PC-3 (cell line): ENCODE data around the gene SLC36A3. TPM values are rescaled to one million over a fixed set of nuclear protein-coding genes. Genes with fewer than 3 reads are reported as not detected.
"Not testable (repeated sequence)": the region's sequence is repeated elsewhere in the genome, so short reads cannot be mapped to it uniquely, and the experiment has no call there.

Experiments used
- ATAC-seq: fragments of 200-7000 bp; cut with Tn5 transposase; 2 replicates; pipeline ENCODE4 v1.9.1; 2020; ENCODE audit warnings: mild to moderate bottlenecking, moderate library complexity
- BruUV-seq: library from RNA; stranded (reverse); fragments of 400-500 nt; replicated peaks from 2 replicates; lab custom pipeline; 2021; lab: Mats Ljungman, UMichigan
- CTCF ChIA-PET: fragments of 300-600 bp; sonication (Branson Sonifier 250); formaldehyde crosslinking; loops from one replicate; lab custom pipeline; 2022; ENCODE audit warnings: antibody characterized with exemption; lab: Charles Lee
- POLR2A ChIA-PET: fragments of 300-600 bp; sonication (Branson Sonifier 250); formaldehyde crosslinking; loops from one replicate; lab custom pipeline; 2022; ENCODE audit warnings: antibody characterized with exemption; ENCODE audit not compliant: unreplicated experiment; lab: Charles Lee
- DNase-seq: peaks from one replicate; pipeline ENCODE4 v3.0.0-alpha.2; 2015
- H2AFZ ChIP-seq: fragments of 300-600 bp; sonication (generic); 2 replicates; pipeline ENCODE4 v1.6.0; 2016; ENCODE audit warnings: antibody characterized with exemption, low read length
- H3F3A ChIP-seq: fragments of 300-600 bp; sonication (generic); one replicate; pipeline ENCODE4 v1.6.0; 2017; ENCODE audit warnings: antibody characterized with exemption, low read length, control low read depth, mild to moderate bottlenecking; ENCODE audit not compliant: unreplicated experiment
- H3K27ac ChIP-seq: fragments of 300-600 bp; sonication (generic); 2 replicates; pipeline ENCODE4 v1.5.1; 2016; ENCODE audit warnings: mild to moderate bottlenecking, low read length
- H3K27me3 ChIP-seq: fragments of 300-600 bp; sonication (generic); 2 replicates; pipeline ENCODE4 v1.6.1; 2016; ENCODE audit warnings: low read length, mixed read lengths
- H3K36me3 ChIP-seq: fragments of 300-600 bp; sonication (generic); 2 replicates; pipeline ENCODE4 v1.6.1; 2016; ENCODE audit warnings: low read depth, mixed run types, low read length, mixed read lengths
- H3K4me1 ChIP-seq: fragments of 300-600 bp; sonication (generic); 2 replicates; pipeline ENCODE4 v1.5.1; 2016; ENCODE audit warnings: low read length; ENCODE audit not compliant: insufficient read depth
- H3K4me2 ChIP-seq: fragments of 300-600 bp; sonication (generic); 2 replicates; pipeline ENCODE4 v1.6.0; 2016; ENCODE audit warnings: low read length
- H3K4me3 ChIP-seq: fragments of 300-600 bp; sonication (generic); 2 replicates; pipeline ENCODE4 v1.5.1; 2016; ENCODE audit warnings: mild to moderate bottlenecking, low read length, mixed read lengths
- H3K79me2 ChIP-seq: fragments of 300-600 bp; sonication (generic); 2 replicates; pipeline ENCODE4 v1.6.1; 2017; ENCODE audit warnings: low read length, mixed read lengths
- H3K9ac ChIP-seq: fragments of 300-600 bp; sonication (generic); 2 replicates; pipeline ENCODE4 v1.6.0; 2016; ENCODE audit warnings: mild to moderate bottlenecking, low read length
- H3K9me2 ChIP-seq: fragments of 300-600 bp; sonication (generic); replicated peaks from 2 replicates; pipeline ENCODE4 v1.6.1; 2016; ENCODE audit warnings: mixed run types, low read length, mixed read lengths
- H3K9me3 ChIP-seq: fragments of 300-600 bp; sonication (generic); 2 replicates; pipeline ENCODE4 v1.6.1; 2016; ENCODE audit warnings: low read length, mixed read lengths
- H4K20me1 ChIP-seq: fragments of 300-600 bp; sonication (generic); 2 replicates; pipeline ENCODE4 v1.6.1; 2016; ENCODE audit warnings: low read length, mixed read lengths
- EZH2 ChIP-seq: fragments of 300-600 bp; sonication (generic); IDR thresholded peaks from one replicate; pipeline ENCODE4 v1.6.1; 2017; ENCODE audit warnings: antibody characterized with exemption, mild to moderate bottlenecking, low read length; ENCODE audit not compliant: unreplicated experiment
- EZH2phosphoT487 ChIP-seq: fragments of 300-600 bp; sonication (generic); IDR thresholded peaks from 2 replicates; pipeline ENCODE4 v1.6.1; 2018; ENCODE audit warnings: mild to moderate bottlenecking, antibody characterized with exemption, low read length, borderline replicate concordance
- intact Hi-C: fragments of 100-400 bp; cut with micrococcal nuclease; formaldehyde crosslinking; loops from 2 replicates; pipeline ENCODE4 v1.9.0; 2023
- total RNA-seq: library from RNA; depleted of rRNA; stranded (reverse); fragments of >200 nt; gene quantifications from 2 replicates; pipeline ENCODE4 v1.2.3, GENCODE V29; 2014
- TF ChIP-seq, protein P1 (sequence below): fragments of 300-600 bp; sonication (generic); conservative IDR thresholded peaks from 2 replicates; pipeline ENCODE4 v1.5.1; 2017; ENCODE audit warnings: antibody characterized with exemption, low read depth, mild to moderate bottlenecking, low read length

SLC36A3 gene
- total RNA-seq, 1 experiment from 2014 or later: not detected

DNA sequence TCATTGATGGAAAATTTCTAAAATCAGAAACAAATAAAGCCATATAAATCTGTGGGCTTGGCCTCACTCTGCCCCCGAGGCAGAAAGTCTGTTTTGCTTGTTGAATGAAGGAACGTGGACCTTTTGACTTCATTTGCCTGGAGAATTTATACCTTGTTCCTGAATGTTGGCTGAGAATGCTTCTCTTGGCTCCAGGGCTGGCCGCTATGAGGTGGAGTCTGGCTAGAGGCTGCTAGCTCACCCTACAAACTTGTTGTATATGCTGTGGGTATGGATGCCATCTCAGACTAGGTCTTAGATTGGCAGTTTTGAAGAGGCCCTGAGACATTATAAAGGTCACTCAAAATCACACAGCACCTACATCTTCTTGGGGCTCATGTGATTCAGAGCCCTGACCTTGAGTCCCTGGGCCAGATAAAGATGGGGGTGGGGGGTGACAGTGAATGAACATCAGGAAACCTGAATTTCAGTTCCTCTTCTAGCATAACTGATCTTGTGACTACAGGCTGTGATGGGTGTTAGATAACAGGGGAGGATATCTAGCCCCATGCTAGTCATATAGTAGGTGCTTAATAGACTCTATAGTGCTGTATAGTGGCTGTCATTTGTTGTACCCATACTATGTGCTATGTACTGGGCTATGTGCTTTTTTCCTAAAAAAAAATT, 47.8 kb downstream of the SLC36A3 start:
- peaks cover 10% of the 10 kb centered on the region for H3F3A ChIP-seq
- H3K27me3 ChIP-seq: no peaks in the 10 kb centered on the region
- peaks cover 48% of the 10 kb centered on the region for H3K4me1 ChIP-seq
- CTCF ChIA-PET: no interaction called here
- H3K9me3 ChIP-seq: no peaks in the 10 kb centered on the region
- TF ChIP-seq, protein P1, sequence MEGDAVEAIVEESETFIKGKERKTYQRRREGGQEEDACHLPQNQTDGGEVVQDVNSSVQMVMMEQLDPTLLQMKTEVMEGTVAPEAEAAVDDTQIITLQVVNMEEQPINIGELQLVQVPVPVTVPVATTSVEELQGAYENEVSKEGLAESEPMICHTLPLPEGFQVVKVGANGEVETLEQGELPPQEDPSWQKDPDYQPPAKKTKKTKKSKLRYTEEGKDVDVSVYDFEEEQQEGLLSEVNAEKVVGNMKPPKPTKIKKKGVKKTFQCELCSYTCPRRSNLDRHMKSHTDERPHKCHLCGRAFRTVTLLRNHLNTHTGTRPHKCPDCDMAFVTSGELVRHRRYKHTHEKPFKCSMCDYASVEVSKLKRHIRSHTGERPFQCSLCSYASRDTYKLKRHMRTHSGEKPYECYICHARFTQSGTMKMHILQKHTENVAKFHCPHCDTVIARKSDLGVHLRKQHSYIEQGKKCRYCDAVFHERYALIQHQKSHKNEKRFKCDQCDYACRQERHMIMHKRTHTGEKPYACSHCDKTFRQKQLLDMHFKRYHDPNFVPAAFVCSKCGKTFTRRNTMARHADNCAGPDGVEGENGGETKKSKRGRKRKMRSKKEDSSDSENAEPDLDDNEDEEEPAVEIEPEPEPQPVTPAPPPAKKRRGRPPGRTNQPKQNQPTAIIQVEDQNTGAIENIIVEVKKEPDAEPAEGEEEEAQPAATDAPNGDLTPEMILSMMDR: no peak
- no peak for TF ChIP-seq EZH2phosphoT487
- DNase-seq (no peak), ATAC-seq (no peak)
- H3K4me2 ChIP-seq: no peak overlapping the region
- H3K79me2 ChIP-seq: peaks cover 60% of the 10 kb centered on the region
- BruUV-seq: no TSS peak
- H4K20me1 ChIP-seq: no peaks in the 10 kb centered on the region
- intact Hi-C loops: no loop called here
- H3K9ac ChIP-seq: no peak overlapping the region
- H3K36me3 ChIP-seq: no peaks in the 10 kb centered on the region
- POLR2A ChIA-PET: no interaction called here
- H3K27ac ChIP-seq: no peak overlapping the region
- no peaks in the 10 kb centered on the region for H3K9me2 ChIP-seq
- no peak overlapping the region for H3K4me3 ChIP-seq
- no peak overlapping the region for H2AFZ ChIP-seq

DNA sequence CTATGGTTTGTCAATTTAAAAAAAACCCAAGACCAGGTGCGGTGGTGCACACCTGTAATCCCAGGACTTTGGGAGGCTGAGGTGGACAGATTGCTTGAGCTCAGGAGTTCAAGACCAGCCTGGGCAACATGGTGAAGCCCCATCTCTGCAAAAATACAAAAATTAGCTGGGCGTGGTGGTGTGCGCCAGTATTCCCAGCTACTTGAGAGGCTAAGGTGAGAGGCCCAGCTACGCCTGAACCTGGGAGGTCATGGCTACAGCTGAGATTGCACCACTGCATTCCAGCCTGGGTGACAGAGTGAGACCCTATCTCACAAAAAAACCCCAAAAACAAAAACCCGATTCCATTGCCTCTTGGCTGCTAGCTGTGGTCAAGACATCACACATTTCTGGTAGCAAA, 48.6 kb downstream of the SLC36A3 start:
- ATAC-seq, H3K9me3 ChIP-seq, H3K9me2 ChIP-seq, BruUV-seq, CTCF ChIA-PET, H3K9ac ChIP-seq, H4K20me1 ChIP-seq, POLR2A ChIA-PET, H3K36me3 ChIP-seq, H3K27ac ChIP-seq, H2AFZ ChIP-seq, H3K27me3 ChIP-seq, H3F3A ChIP-seq, DNase-seq: not testable (repeated sequence)
- peaks cover 48% of the 10 kb centered on the region for H3K4me1 ChIP-seq
- peak overlapping the region; percentile 95; the same call in 1 of the 2 replicates for H3K4me3 ChIP-seq
- intact Hi-C loops: loop anchor here (5.0 kb wide), 1 partner anchor 62 kb away; no protein-coding TSS in a partner anchor
- H3K4me2 ChIP-seq: peak overlapping the region; percentile 98; the same call in 1 of the 2 replicates
- H3K79me2 ChIP-seq: peaks cover 60% of the 10 kb centered on the region

GRCh38 chr5:151254556-151254955, 49.0 kb downstream of the SLC36A3 start:
- Histone ChIP-seq H3K36me3 (no peaks in the 10 kb centered on the region), H3K79me2 (peaks cover 55% of the 10 kb centered on the region)
- intact Hi-C loops: loop anchor here (5.0 kb wide), 1 partner anchor 63 kb away; no protein-coding TSS in a partner anchor

More at GRCh38 chr5:151254556-151254955, 49.0 kb downstream of the SLC36A3 start:
- no peak overlapping the region for H2AFZ ChIP-seq
- TF ChIP-seq, protein P1: no peak
- TF ChIP-seq EZH2phosphoT487: no peak
- no peak for TF ChIP-seq EZH2
- H3F3A ChIP-seq: peaks cover 10% of the 10 kb centered on the region
- no peaks in the 10 kb centered on the region for H3K9me2 ChIP-seq
- H3K9ac ChIP-seq: no peak overlapping the region
- no peaks in the 10 kb centered on the region for H3K27me3 ChIP-seq
- peak overlapping the region; percentile 95; the same call in 1 of the 2 replicates for H3K4me3 ChIP-seq
- H4K20me1 ChIP-seq: no peaks in the 10 kb centered on the region
- BruUV-seq: no TSS peak
- POLR2A ChIA-PET: no interaction called here
- H3K27ac ChIP-seq: no peak overlapping the region
- H3K4me2 ChIP-seq: peak overlapping the region; percentile 98
- CTCF ChIA-PET: no interaction called here
- no peaks in the 10 kb centered on the region for H3K9me3 ChIP-seq
- DNase-seq (no peak), ATAC-seq (no peak)
- H3K4me1 ChIP-seq: peaks cover 48% of the 10 kb centered on the region
